Activated T-helper 1 cell treated with Interleukin-2 at 50 U/mL for 16 hours (primary cell): ENCODE results near the gene CASK.
"Not testable (repeated sequence)": the region's sequence is repeated elsewhere in the genome, so short reads cannot be mapped to it uniquely, and the experiment has no call there.

Source experiments
- DNase-seq: peaks from one replicate; pipeline ENCODE4 v3.0.0-alpha.2; 2020; ENCODE audit warnings: low read depth

CASK gene

DNA sequence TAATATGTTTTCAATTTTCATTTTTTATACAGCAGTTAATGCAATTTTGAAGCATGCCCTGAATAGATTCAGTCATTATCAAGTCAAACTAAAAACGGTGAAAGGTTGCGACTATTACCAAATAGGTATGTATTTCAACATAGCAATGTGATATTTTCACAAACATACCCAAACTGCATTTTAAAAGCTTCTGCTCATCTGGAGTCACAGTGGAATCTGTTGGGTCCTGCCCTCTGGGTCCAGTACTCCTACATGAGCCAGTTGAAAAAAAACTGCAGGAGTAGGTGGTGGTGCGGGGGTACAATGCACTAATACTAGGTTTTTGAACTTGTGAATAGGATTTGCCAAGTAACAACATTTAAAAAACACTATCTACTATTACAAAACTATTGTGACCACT lies 233.6 kb downstream of the CASK start:
- no peak for DNase-seq

DNA sequence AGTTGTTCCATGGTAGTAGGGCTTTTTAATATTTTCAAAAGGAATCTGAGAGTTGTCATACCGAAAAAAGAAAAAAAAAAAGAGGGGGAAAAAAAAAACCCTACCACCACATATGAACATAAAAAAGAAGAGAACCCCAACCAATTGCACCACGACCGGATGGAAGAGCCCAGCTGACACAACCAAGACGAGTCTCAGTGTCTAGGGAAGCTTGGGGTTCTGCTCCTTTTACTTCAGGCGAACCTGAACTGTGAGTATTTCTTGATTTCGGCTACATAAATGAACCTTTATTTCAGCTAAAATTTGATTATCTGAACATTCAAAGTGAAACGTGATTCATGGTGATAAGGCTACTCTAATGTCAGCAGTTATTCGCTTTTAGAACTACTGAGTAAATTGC lies 234.5 kb downstream of the CASK start, which contains the start of gene GPR34:
GPR34 (plus strand) TSS at position 139 of the 400 bp plus-strand sequence. CDS start 6,661 bp downstream, outside the sequence.
- DNase-seq: no peak

GRCh38 chrX:41688156-41688555 lies 235.2 kb downstream of the CASK start:
- DNase-seq: no peak

- DNase-seq: no peak
Measured at GRCh38 chrX:41686788-41687187, 236.6 kb downstream of the CASK start.

DNA sequence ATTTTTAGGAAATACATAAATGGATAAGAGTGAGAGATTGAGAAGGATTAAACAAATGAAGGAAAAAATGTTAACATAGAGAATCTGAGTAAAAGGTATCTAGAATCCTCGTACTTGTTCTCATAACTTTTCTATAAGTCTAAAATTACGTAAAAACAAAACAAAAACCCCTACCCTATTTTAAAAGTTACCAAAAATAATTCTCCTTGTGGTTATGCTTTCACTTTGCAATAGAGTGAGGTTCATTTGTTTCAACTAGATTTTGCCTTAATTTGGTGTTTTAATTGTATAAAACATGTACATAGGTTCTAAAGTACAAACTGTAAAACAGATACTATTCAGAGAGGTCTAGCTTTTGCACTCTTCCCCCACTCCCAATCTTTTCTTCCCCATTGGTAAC lies 238.4 kb downstream of the CASK start:
- no peak for DNase-seq

- no peak for DNase-seq
Measured at GRCh38 chrX:41684138-41684537, 239.2 kb downstream of the CASK start.

GRCh38 chrX:41677183-41678060 lies 245.9 kb downstream of the CASK start:
- DNase-seq: no peak

- not testable (repeated sequence) for DNase-seq
Measured at GRCh38 chrX:41676361-41676760, 247.0 kb downstream of the CASK start.

GRCh38 chrX:41672643-41673042 lies 250.7 kb downstream of the CASK start:
- no peak for DNase-seq

DNA sequence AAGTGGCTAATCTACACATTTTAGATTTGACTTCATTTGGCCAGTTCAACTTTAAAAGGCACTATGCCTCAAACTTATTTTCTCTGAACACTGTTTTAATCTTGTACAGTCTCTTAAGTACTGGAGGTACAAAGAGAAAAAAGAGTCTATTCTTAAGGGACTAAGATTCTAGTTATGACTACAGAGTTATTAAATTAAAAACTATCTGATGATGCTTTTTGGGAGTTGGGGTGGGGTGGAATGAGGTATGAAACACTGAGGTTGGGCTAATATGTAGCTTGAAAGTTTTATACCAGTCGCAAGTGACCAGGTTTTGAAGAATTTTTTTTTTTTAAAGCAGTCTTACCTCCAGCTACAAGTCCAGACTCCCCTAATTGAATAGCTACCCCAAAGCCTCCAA lies 252.3 kb downstream of the CASK start:
- no peak for DNase-seq

DNA sequence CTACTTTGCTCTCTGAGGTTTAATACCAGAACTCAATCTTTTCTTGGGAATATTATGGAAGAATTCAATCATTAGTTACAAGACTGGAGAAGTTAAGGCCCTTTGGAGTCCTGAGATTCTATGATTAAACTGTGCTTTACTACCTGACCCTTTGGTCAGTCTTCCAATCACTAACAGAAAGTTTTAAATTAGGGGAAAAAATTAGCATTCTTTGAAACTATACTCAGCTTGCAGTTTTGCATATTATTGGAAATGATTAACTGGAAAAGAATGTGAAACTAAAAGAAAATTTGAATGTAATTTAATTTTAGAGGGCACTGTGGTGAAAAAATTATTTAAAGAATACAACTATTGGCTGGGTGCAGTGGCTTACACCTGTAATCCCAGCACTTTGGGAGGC lies 253.2 kb downstream of the CASK start:
- no peak for DNase-seq

DNA sequence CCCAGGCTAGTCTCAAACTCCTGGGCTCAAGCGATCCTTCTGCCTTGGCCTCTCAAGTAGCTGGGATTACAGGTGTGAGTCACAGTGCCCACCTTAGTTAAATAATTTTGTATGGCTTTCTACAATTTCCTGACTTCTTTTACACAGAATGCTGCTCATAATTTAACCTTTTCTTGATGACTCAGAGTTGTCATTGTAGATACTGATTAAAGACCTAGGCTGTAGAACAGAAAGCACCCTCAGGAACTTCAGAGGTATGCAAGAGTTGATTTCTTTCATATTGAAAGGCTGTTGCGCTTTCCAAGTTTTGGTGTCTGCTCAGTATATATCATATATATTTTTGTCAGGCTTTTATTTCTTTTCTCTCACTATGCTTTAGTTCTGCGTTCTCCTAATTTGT lies 255.7 kb downstream of the CASK start:
- no peak for DNase-seq

- no peak for DNase-seq
Measured at GRCh38 chrX:41666251-41666650, 257.1 kb downstream of the CASK start.

DNA sequence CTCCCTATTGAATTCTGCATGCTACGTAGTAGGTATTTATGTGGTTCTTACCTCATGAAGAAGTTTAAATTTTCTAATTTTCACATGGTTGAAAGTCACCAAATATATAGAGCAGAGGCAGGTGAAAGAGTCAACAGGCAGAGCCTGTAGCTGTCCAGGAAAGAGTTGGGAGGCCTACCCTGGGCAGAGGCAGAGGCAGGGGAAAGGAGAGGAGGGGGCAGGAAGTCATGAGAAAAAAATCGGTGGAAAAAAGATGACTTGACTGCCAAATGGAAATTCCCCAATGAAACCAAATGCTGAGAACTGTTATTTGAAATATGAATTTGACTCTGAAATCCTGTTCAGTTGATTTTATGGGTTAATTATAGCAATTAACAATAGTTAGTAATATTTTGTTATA lies 257.7 kb downstream of the CASK start:
- DNase-seq: no peak

DNA sequence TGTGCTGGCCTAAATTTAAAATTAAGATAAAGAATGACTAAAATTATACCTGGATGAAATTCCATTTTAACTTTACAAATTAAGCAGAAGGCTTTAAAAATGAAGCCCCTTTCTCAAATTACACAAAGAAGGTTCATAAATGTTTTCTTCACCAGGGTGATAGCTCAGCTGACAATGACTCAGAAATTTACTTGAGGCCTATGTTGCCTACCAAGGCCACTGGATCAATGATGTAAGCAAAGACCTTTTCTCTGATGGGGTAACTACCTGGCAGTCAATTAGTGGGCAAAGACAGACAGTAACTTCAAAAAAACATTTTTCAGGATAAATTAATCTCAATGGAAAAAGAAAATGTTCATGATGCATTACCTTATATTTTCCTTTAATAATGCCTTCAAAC lies 258.4 kb downstream of the CASK start:
- no peak for DNase-seq

DNA sequence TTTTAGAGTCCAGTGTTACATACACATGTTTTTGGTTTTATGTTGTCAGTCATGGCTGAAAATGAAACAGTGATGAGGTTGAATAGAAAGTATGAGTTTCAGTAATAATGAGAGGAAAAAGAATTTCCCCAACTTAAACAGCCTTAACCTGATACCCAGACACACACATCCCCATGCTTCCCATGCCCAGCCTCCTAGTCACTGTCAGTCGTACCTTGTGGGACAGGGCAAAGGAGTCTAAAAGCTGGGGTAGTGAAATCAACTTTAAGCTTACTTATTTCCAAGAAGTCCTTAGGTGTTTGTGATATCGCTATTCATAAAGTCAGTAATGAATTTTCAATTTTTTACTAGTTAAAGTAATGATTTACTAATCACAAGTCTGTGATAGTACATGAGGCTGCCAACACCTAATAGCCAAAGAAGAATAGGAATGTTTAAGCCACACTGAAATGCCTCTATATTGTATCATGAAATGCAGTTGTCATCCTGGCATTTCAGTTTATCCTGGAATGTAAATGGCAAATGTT lies 258.9 kb downstream of the CASK start:
- DNase-seq: no peak

GRCh38 chrX:41661366-41662095 lies 261.8 kb downstream of the CASK start:
- DNase-seq: no peak

DNA sequence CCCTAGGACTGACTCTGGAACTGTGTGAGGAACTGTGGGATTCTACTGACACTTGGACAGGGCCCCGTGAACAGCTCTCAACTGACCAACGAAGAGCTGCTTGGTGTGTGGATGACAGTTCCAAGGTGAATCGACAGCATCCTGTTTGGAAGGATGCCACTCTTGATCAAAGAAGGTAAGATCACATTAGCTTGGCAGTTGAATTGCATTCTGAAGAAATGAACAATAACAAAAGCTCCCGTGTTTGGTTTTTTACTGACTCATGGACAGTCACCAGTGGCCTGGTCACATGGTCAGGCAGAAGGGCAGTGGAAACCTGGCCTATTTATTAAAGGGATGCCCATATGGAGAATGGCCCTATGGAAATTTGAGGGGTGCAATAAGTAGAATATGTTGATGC lies 267.7 kb downstream of the CASK start:
- no peak for DNase-seq

GRCh38 chrX:41655101-41655500 lies 268.3 kb downstream of the CASK start:
- no peak for DNase-seq

DNA sequence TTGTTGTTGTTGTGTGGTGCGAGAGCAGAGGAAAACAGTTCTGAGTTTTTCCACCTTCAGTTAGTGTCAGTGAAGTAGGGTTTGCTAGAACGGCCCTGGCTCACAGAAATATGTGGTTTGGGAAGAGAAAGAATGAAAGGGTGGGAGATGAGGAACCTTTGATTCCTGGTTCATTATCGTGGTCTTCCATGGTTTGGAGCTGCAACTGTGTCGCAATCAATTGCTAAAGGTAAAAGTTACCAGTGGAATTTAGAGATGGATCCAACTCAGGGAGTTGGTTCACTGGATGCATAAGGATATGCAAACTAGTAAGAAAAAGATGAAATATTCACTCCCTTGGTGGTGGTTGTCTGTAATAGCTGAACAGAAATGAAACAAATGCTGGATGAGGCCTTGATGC lies 270.2 kb downstream of the CASK start:
- DNase-seq: no peak

GRCh38 chrX:41646201-41646600 lies 277.2 kb downstream of the CASK start:
- DNase-seq: not testable (repeated sequence)

- no peak for DNase-seq
Measured at GRCh38 chrX:41634284-41634683, 289.1 kb downstream of the CASK start.

DNA sequence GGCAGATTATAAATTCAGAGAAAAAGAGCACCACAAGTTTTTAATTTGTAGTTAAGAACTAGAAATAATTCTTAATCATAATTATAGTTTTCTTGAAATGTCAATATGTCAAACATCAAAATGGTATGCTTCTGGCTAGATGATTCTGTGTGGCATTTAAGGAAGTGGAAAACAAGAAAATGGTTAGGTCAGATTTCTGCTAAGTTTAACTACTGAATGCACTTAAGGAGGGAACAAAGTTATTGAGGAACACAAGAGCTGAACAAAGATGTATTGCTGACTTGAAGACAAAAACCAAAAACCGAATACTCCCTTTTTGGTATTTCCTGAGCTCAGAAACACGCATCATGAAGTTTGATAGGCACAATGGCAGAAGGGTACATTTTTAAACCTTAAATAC lies 293.3 kb downstream of the CASK start:
- DNase-seq: no peak
